Hepatocyte (in vitro differentiated cells): ENCODE measurements around the gene DIP2B. TPM values are rescaled to one million over a fixed set of nuclear protein-coding genes. Genes with fewer than 3 reads are reported as not detected.

Experiments
- DNase-seq: peaks from one replicate; pipeline ENCODE4 v3.0.0-alpha.2; 2016; ENCODE audit warnings: low spot score
- H2AFZ ChIP-seq: fragments of 200-600 bp; sonication (generic); 2 replicates; pipeline ENCODE4 v1.6.0; 2016; ENCODE audit warnings: antibody characterized with exemption, mild to moderate bottlenecking
- H3K27ac ChIP-seq: fragments of 200-600 bp; sonication (generic); 2 replicates; pipeline ENCODE4 v1.5.1; 2016; ENCODE audit warnings: mild to moderate bottlenecking
- H3K27me3 ChIP-seq: fragments of 200-600 bp; sonication (generic); 2 replicates; pipeline ENCODE4 v1.6.1; 2016
- H3K36me3 ChIP-seq: fragments of 200-600 bp; sonication (generic); replicated peaks from 2 replicates; pipeline ENCODE4 v1.5.1; 2016; ENCODE audit warnings: low read depth; ENCODE audit not compliant: insufficient read depth
- H3K4me1 ChIP-seq: fragments of 200-600 bp; sonication (generic); 2 replicates; pipeline ENCODE4 v1.5.1; 2016; ENCODE audit warnings: mild to moderate bottlenecking, moderate library complexity; ENCODE audit not compliant: insufficient read depth
- H3K4me2 ChIP-seq: fragments of 200-600 bp; sonication (generic); 2 replicates; pipeline ENCODE4 v1.6.0; 2016
- H3K4me3 ChIP-seq: fragments of 200-600 bp; sonication (generic); 2 replicates; pipeline ENCODE4 v1.5.1; 2016; ENCODE audit warnings: mild to moderate bottlenecking
- H3K79me2 ChIP-seq: fragments of 200-600 bp; sonication (generic); 2 replicates; pipeline ENCODE4 v1.6.0; 2017; ENCODE audit warnings: mild to moderate bottlenecking
- H3K9me2 ChIP-seq: fragments of 200-600 bp; sonication (generic); replicated peaks from 2 replicates; pipeline ENCODE4 v1.6.0; 2017; ENCODE audit warnings: mild to moderate bottlenecking; ENCODE audit not compliant: insufficient read depth
- H3K9me3 ChIP-seq: fragments of 200-600 bp; sonication (generic); 2 replicates; pipeline ENCODE4 v1.5.1; 2016; ENCODE audit warnings: low read depth, mild to moderate bottlenecking
- H4K20me1 ChIP-seq: fragments of 200-600 bp; sonication (generic); 2 replicates; pipeline ENCODE4 v1.6.0; 2016; ENCODE audit warnings: mild to moderate bottlenecking; ENCODE audit not compliant: insufficient read depth, poor library complexity, severe bottlenecking
- EZH2 ChIP-seq: fragments of 200-600 bp; sonication (generic); IDR thresholded peaks from 2 replicates; pipeline ENCODE4 v1.6.1; 2016; ENCODE audit warnings: antibody characterized with exemption, mild to moderate bottlenecking, borderline replicate concordance
- EZH2phosphoT487 ChIP-seq: fragments of 200-600 bp; sonication (generic); IDR thresholded peaks from one replicate; pipeline ENCODE4 v1.6.1; 2018; ENCODE audit warnings: antibody characterized with exemption, mild to moderate bottlenecking, low read depth, moderate library complexity; ENCODE audit not compliant: unreplicated experiment, severe bottlenecking
- WGBS: methylation state at CpG from one replicate; pipeline ENCODE4 v1.1.6; 2016; ENCODE audit warnings: low lambda C conversion rate; ENCODE audit errors: missing lambda C conversion rate; 5-methylcytosine and 5-hydroxymethylcytosine counted together
- polyA plus RNA-seq: library from polyadenylated mRNA; unstranded; fragments of >200 nt; fragmentation: Nextera tagmentation; extraction: Ambion mirVana; gene quantifications from 2 replicates; pipeline ENCODE4 v1.2.1, GENCODE V29; 2016
- total RNA-seq: library from RNA; depleted of rRNA; stranded (reverse); fragments of >200 nt; gene quantifications from 2 replicates; pipeline ENCODE4 v1.2.3, GENCODE V29; 2014
- TF ChIP-seq, protein P1 (sequence below): fragments of 200-600 bp; sonication (generic); IDR thresholded peaks from 2 replicates; pipeline ENCODE4 v1.5.1; 2016; ENCODE audit warnings: antibody characterized with exemption, mild to moderate bottlenecking; ENCODE audit not compliant: poor library complexity

The DIP2B gene
- total and polyA plus RNA-seq, 2 experiments from 2014 or later: 10.5 to 31.8 TPM

- no peak for DNase-seq
- TF ChIP-seq EZH2phosphoT487 (no peak), EZH2 (no peak)
- TF ChIP-seq, protein P1, sequence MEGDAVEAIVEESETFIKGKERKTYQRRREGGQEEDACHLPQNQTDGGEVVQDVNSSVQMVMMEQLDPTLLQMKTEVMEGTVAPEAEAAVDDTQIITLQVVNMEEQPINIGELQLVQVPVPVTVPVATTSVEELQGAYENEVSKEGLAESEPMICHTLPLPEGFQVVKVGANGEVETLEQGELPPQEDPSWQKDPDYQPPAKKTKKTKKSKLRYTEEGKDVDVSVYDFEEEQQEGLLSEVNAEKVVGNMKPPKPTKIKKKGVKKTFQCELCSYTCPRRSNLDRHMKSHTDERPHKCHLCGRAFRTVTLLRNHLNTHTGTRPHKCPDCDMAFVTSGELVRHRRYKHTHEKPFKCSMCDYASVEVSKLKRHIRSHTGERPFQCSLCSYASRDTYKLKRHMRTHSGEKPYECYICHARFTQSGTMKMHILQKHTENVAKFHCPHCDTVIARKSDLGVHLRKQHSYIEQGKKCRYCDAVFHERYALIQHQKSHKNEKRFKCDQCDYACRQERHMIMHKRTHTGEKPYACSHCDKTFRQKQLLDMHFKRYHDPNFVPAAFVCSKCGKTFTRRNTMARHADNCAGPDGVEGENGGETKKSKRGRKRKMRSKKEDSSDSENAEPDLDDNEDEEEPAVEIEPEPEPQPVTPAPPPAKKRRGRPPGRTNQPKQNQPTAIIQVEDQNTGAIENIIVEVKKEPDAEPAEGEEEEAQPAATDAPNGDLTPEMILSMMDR: no peak
- Histone ChIP-seq H3K79me2 (no peaks in the 10 kb centered on the region), H4K20me1 (no peaks in the 10 kb centered on the region), H3K27ac (no peak overlapping the region), H2AFZ (no peak overlapping the region), H3K4me1 (no peaks in the 10 kb centered on the region), H3K9me2 (no peaks in the 10 kb centered on the region), H3K4me2 (no peak overlapping the region), H3K27me3 (no peaks in the 10 kb centered on the region), H3K36me3 (no peaks in the 10 kb centered on the region), H3K9me3 (no peaks in the 10 kb centered on the region), H3K4me3 (no peak overlapping the region)
- WGBS: 93% methylated on average over 7 of the region's 7 CpGs
Observed at GRCh38 chr12:50728417-50728816, 223.6 kb downstream of the DIP2B start.

DNA sequence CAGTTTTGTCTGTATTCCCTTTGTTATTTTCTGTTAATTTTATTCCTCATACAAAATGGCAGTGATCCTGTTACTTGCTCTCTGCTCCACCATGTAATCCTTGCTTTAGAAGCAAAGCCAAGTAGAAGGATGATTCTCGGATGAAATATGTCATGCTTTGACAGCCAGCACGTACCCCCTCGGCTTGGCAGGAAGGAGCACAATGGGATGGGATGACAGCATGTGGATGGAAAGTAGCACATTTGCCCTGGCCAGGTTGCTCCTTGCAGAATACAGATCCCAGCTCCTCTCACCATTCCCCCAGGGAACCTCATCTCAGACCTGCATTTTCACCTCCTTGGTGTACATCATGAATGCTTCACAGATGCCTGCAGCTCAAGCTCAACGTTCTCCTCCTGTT, 224.1 kb downstream of the DIP2B start:
- no peaks in the 10 kb centered on the region for H4K20me1 ChIP-seq
- H3K9me3 ChIP-seq: no peaks in the 10 kb centered on the region
- no peaks in the 10 kb centered on the region for H3K27me3 ChIP-seq
- H3K4me2 ChIP-seq: no peak overlapping the region
- H2AFZ ChIP-seq: no peak overlapping the region
- H3K36me3 ChIP-seq: no peaks in the 10 kb centered on the region
- no peak for DNase-seq
- H3K79me2 ChIP-seq: no peaks in the 10 kb centered on the region
- no peak overlapping the region for H3K27ac ChIP-seq
- no peak overlapping the region for H3K4me3 ChIP-seq
- 97% methylated on average over 4 of the region's 4 CpGs for WGBS
- TF ChIP-seq EZH2phosphoT487 (no peak), EZH2 (no peak)
- TF ChIP-seq, protein P1: no peak
- H3K9me2 ChIP-seq: no peaks in the 10 kb centered on the region
- H3K4me1 ChIP-seq: no peaks in the 10 kb centered on the region

GRCh38 chr12:50732591-50732990, 227.8 kb downstream of the DIP2B start:
- Histone ChIP-seq H3K27me3 (no peaks in the 10 kb centered on the region), H3K27ac (no peak overlapping the region), H2AFZ (no peak overlapping the region), H3K4me1 (no peaks in the 10 kb centered on the region), H3K9me3 (no peaks in the 10 kb centered on the region), H3K9me2 (no peaks in the 10 kb centered on the region), H3K79me2 (no peaks in the 10 kb centered on the region), H3K4me2 (no peak overlapping the region), H4K20me1 (no peaks in the 10 kb centered on the region), H3K4me3 (no peak overlapping the region), H3K36me3 (no peaks in the 10 kb centered on the region)
- 91% methylated on average over 9 of the region's 9 CpGs for WGBS
- TF ChIP-seq, protein P1: no peak
- TF ChIP-seq EZH2phosphoT487: no peak
- DNase-seq: no peak

- Histone ChIP-seq H3K4me3 (no peak overlapping the region), H3K9me3 (no peaks in the 10 kb centered on the region), H3K27me3 (no peaks in the 10 kb centered on the region), H2AFZ (no peak overlapping the region), H3K4me1 (no peaks in the 10 kb centered on the region), H3K9me2 (no peaks in the 10 kb centered on the region), H3K27ac (no peak overlapping the region), H3K4me2 (no peak overlapping the region), H4K20me1 (no peaks in the 10 kb centered on the region), H3K79me2 (no peaks in the 10 kb centered on the region), H3K36me3 (no peaks in the 10 kb centered on the region)
- TF ChIP-seq EZH2phosphoT487 (no peak), EZH2 (no peak)
- TF ChIP-seq, protein P1: no peak
- DNase-seq: no peak
- WGBS: 87% methylated on average over 3 of the region's 3 CpGs
Observed at GRCh38 chr12:50733706-50734105, 228.9 kb downstream of the DIP2B start.
